ENCODE results near the gene WDR11. TPM values are rescaled to one million over a fixed set of nuclear protein-coding genes. Genes with fewer than 3 reads are reported as not detected.

The WDR11 gene
- polyA plus RNA-seq, 2 donors: 17.4 to 22.3 TPM

- Histone ChIP-seq H3K4me1 (ENCODE audit: control insufficient read depth in 2 of 2, insufficient read depth in 2 of 2, low read length in 1 of 2) (no peaks in the 10 kb centered on the region), H3K4me3 (ENCODE audit: low read depth in 1 of 2, low read length in 2 of 2) (no peak overlapping the region), H3K9me3 (ENCODE audit: control insufficient read depth in 2 of 2, insufficient read depth in 1 of 2, low read depth in 1 of 2, low read length in 1 of 2) (no peaks in the 10 kb centered on the region), H3K27me3 (ENCODE audit: control insufficient read depth in 1 of 2, insufficient read depth in 2 of 2, low read length in 2 of 2) (no peaks in the 10 kb centered on the region), H3K27ac (ENCODE audit: low read depth in 2 of 2, low read length in 1 of 2) (no peak overlapping the region), H3K36me3 (ENCODE audit: control insufficient read depth in 2 of 2, insufficient read depth in 2 of 2, low read length in 1 of 2) (no peaks in the 10 kb centered on the region)
- 75% methylated on average over 1 of the region's 1 CpG for WGBS, 2 donors
Observed at GRCh38 chr10:120841522-120842189, 9.5 kb upstream of the WDR11 start.

- no peaks in the 10 kb centered on the region for H3K27me3 ChIP-seq (ENCODE audit: control insufficient read depth in 1 of 2, insufficient read depth in 2 of 2, low read length in 2 of 2)
- peaks cover 0 to 4% of the 10 kb centered on the region in 2 donors for H3K4me1 ChIP-seq (ENCODE audit: control insufficient read depth in 2 of 2, insufficient read depth in 2 of 2, low read length in 1 of 2)
- no peaks in the 10 kb centered on the region for H3K9me3 ChIP-seq (ENCODE audit: control insufficient read depth in 2 of 2, insufficient read depth in 1 of 2, low read depth in 1 of 2, low read length in 1 of 2)
- H3K27ac ChIP-seq (ENCODE audit: low read depth in 2 of 2, low read length in 1 of 2): no peak overlapping the region
- H3K4me3 ChIP-seq (ENCODE audit: low read depth in 1 of 2, low read length in 2 of 2): no peak overlapping the region
- WGBS, 2 donors: 91 to 93% methylated on average over 2 of the region's 2 CpGs
- H3K36me3 ChIP-seq (ENCODE audit: control insufficient read depth in 2 of 2, insufficient read depth in 2 of 2, low read length in 1 of 2): peaks cover 0 to 3% of the 10 kb centered on the region in 2 donors
Observed at GRCh38 chr10:120854388-120854787, 3.2 kb downstream of the WDR11 start.

DNA sequence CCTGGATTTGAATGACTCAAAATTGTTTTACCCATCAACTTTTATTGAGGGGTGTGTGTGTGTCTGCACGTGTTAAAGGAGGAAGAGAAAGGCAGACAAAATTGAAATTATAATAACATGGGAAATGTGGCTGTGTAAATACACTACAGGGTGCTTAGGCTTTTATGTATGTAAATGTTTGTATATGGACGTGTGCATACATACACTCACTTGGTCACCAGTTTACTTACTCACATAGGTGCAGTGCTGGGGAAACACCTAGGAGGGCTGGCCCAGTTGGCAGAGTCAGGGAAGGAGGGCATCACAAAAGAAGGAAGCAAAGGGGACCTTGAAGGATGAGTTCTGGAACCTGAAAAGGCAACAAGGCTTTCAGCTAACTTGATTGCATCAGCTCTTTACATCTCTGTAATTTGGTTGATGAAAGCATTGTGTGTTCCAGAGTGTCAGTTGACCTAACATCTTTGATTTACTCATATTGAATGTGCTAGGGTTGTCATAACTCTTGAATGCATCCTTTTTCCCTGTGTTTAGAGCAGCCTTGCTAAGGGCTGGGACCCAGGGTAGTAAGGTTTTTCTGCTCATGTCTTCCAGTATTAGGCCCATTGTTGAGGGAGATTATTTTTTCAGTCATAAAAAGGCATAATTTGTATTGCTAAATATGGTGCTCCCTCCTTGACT, 10.2 kb downstream of the WDR11 start:
- Histone ChIP-seq H3K36me3 (ENCODE audit: control insufficient read depth in 2 of 2, insufficient read depth in 2 of 2, low read length in 1 of 2) (peaks cover 3% of the 10 kb centered on the region in 2 donors), H3K27ac (ENCODE audit: low read depth in 2 of 2, low read length in 1 of 2) (no peak overlapping the region), H3K4me1 (ENCODE audit: control insufficient read depth in 2 of 2, insufficient read depth in 2 of 2, low read length in 1 of 2) (no peaks in the 10 kb centered on the region), H3K27me3 (ENCODE audit: control insufficient read depth in 1 of 2, insufficient read depth in 2 of 2, low read length in 2 of 2) (no peaks in the 10 kb centered on the region), H3K9me3 (ENCODE audit: control insufficient read depth in 2 of 2, insufficient read depth in 1 of 2, low read depth in 1 of 2, low read length in 1 of 2) (no peaks in the 10 kb centered on the region), H3K4me3 (ENCODE audit: low read depth in 1 of 2, low read length in 2 of 2) (no peak overlapping the region)
- WGBS, 2 donors: 82 to 85% methylated on average over 2 of the region's 2 CpGs

DNA sequence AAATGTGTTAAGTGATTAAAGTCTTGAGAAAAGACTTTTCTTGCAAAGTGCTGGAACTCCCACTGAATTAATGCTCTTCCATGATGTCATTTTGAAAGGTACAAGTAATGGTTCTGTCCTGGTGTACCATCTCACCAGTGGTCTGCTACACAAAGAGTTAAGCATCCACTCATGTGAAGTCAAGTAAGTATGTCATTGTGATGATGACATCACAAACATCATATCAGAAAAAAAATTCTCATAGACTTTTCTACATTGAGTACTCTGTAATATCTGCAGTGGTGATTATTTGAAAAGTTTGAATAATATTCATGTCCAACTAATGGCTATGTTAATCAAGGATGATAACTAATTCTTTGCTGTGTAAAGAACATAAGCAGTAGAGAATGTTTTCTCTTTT, 22.6 kb downstream of the WDR11 start:
- Histone ChIP-seq H3K27me3 (ENCODE audit: control insufficient read depth in 1 of 2, insufficient read depth in 2 of 2, low read length in 2 of 2) (no peaks in the 10 kb centered on the region), H3K4me1 (ENCODE audit: control insufficient read depth in 2 of 2, insufficient read depth in 2 of 2, low read length in 1 of 2) (no peaks in the 10 kb centered on the region), H3K9me3 (ENCODE audit: control insufficient read depth in 2 of 2, insufficient read depth in 1 of 2, low read depth in 1 of 2, low read length in 1 of 2) (no peaks in the 10 kb centered on the region), H3K27ac (ENCODE audit: low read depth in 2 of 2, low read length in 1 of 2) (no peak overlapping the region), H3K4me3 (ENCODE audit: low read depth in 1 of 2, low read length in 2 of 2) (no peak overlapping the region), H3K36me3 (ENCODE audit: control insufficient read depth in 2 of 2, insufficient read depth in 2 of 2, low read length in 1 of 2) (peaks cover 0 to 5% of the 10 kb centered on the region in 2 donors)

DNA sequence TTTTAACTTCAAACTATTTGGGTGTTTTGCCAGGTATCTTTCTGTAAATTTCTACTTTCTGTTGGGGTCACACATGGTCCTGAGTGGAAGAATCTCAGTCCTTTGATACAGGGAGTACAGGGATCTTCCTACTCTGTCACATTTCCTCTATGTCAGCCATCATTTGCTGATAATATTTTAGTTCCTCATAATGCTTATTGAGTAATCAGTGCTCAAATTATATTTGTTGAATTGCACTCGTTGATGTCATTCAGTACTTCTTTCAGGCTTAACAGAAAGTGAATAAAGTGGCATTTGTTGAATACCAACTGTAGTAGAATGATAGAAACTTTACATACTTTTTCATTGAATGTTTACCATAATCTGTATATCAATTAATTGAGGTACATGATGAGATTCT, 31.9 kb downstream of the WDR11 start:
- Histone ChIP-seq H3K4me1 (ENCODE audit: control insufficient read depth in 2 of 2, insufficient read depth in 2 of 2, low read length in 1 of 2) (no peaks in the 10 kb centered on the region), H3K9me3 (ENCODE audit: control insufficient read depth in 2 of 2, insufficient read depth in 1 of 2, low read depth in 1 of 2, low read length in 1 of 2) (no peaks in the 10 kb centered on the region), H3K27ac (ENCODE audit: low read depth in 2 of 2, low read length in 1 of 2) (no peak overlapping the region), H3K4me3 (ENCODE audit: low read depth in 1 of 2, low read length in 2 of 2) (no peak overlapping the region), H3K27me3 (ENCODE audit: control insufficient read depth in 1 of 2, insufficient read depth in 2 of 2, low read length in 2 of 2) (no peaks in the 10 kb centered on the region), H3K36me3 (ENCODE audit: control insufficient read depth in 2 of 2, insufficient read depth in 2 of 2, low read length in 1 of 2) (peaks cover 3 to 6% of the 10 kb centered on the region in 2 donors)
- 85 to 89% methylated on average over 1 of the region's 1 CpG for WGBS, 2 donors

DNA sequence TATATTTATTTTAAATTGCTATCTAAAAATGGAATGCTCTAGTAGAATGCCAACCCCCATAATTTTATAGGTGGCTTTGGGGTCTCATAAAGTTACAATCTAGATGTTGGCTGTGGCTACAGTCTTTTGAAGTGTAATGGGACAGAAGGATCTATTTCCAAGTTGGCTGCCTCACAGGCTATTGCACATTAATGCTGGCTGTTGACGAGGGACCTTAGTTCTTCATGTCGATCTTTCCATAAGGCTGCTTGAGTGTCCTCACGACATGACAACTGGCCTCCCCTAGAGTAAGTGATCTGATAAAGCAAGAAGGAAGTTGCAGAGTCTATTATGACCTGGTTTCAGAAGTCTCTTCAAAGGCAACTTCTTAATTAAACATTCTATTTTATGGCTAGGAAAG, 36.3 kb downstream of the WDR11 start:
- H3K9me3 ChIP-seq (ENCODE audit: control insufficient read depth in 2 of 2, insufficient read depth in 1 of 2, low read depth in 1 of 2, low read length in 1 of 2): no peaks in the 10 kb centered on the region
- no peaks in the 10 kb centered on the region for H3K4me1 ChIP-seq (ENCODE audit: control insufficient read depth in 2 of 2, insufficient read depth in 2 of 2, low read length in 1 of 2)
- H3K36me3 ChIP-seq (ENCODE audit: control insufficient read depth in 2 of 2, insufficient read depth in 2 of 2, low read length in 1 of 2): peaks cover 3 to 15% of the 10 kb centered on the region in 2 donors
- no peak overlapping the region for H3K27ac ChIP-seq (ENCODE audit: low read depth in 2 of 2, low read length in 1 of 2)
- no peaks in the 10 kb centered on the region for H3K27me3 ChIP-seq (ENCODE audit: control insufficient read depth in 1 of 2, insufficient read depth in 2 of 2, low read length in 2 of 2)
- no peak overlapping the region for H3K4me3 ChIP-seq (ENCODE audit: low read depth in 1 of 2, low read length in 2 of 2)
- WGBS, 2 donors: 92 to 95% methylated on average over 3 of the region's 3 CpGs

DNA sequence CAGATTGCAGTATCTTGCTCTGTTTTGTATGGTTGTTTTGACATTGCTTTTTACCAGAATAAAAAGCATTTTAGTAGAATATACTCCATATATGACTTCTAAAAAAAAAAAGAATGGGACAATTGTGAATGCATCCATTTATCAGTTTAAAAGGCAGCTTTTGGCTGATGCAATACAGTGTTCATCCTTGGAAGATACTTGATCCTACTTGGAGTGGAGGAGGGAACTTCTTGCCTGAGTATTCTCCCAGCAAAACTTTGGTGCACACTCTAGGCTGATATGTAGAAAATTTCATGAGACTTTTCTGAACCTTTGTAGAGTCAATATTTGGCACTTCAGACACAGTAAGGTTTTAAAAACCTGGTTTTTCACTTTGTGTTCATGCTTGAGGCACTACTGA, 40.2 kb downstream of the WDR11 start:
- Histone ChIP-seq H3K9me3 (ENCODE audit: control insufficient read depth in 2 of 2, insufficient read depth in 1 of 2, low read depth in 1 of 2, low read length in 1 of 2) (no peaks in the 10 kb centered on the region), H3K27ac (ENCODE audit: low read depth in 2 of 2, low read length in 1 of 2) (no peak overlapping the region), H3K36me3 (ENCODE audit: control insufficient read depth in 2 of 2, insufficient read depth in 2 of 2, low read length in 1 of 2) (peaks cover 3 to 8% of the 10 kb centered on the region in 2 donors), H3K27me3 (ENCODE audit: control insufficient read depth in 1 of 2, insufficient read depth in 2 of 2, low read length in 2 of 2) (no peaks in the 10 kb centered on the region), H3K4me1 (ENCODE audit: control insufficient read depth in 2 of 2, insufficient read depth in 2 of 2, low read length in 1 of 2) (no peaks in the 10 kb centered on the region), H3K4me3 (ENCODE audit: low read depth in 1 of 2, low read length in 2 of 2) (no peak overlapping the region)

GRCh38 chr10:120894556-120894955, 43.4 kb downstream of the WDR11 start:
- Histone ChIP-seq H3K9me3 (ENCODE audit: control insufficient read depth in 2 of 2, insufficient read depth in 1 of 2, low read depth in 1 of 2, low read length in 1 of 2) (no peaks in the 10 kb centered on the region), H3K27me3 (ENCODE audit: control insufficient read depth in 1 of 2, insufficient read depth in 2 of 2, low read length in 2 of 2) (no peaks in the 10 kb centered on the region), H3K4me3 (ENCODE audit: low read depth in 1 of 2, low read length in 2 of 2) (no peak overlapping the region), H3K4me1 (ENCODE audit: control insufficient read depth in 2 of 2, insufficient read depth in 2 of 2, low read length in 1 of 2) (no peaks in the 10 kb centered on the region), H3K36me3 (ENCODE audit: control insufficient read depth in 2 of 2, insufficient read depth in 2 of 2, low read length in 1 of 2) (peaks cover 0 to 8% of the 10 kb centered on the region in 2 donors), H3K27ac (ENCODE audit: low read depth in 2 of 2, low read length in 1 of 2) (no peak overlapping the region)
- WGBS, 2 donors: 91 to 93% methylated on average over 1 of the region's 1 CpG

DNA sequence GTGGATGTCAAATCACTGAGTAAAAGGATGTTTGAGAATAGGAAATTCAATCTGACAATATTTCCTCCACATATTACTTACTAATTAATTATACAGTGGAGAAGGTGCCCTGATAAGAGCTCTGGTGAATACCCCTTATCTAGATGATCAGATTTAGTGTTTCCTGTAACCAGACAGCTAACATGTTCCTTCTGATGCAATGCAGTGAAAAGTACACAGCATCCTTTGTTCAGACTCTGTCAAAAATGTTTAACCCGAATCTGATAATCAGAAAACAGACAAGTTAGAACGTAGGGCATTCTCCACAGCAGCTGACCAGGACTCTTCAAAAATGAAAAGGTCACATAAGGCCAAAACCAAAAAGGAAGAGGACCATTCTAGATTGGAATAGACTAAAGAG, 46.2 kb downstream of the WDR11 start:
- Histone ChIP-seq H3K27ac (ENCODE audit: low read depth in 2 of 2, low read length in 1 of 2) (no peak overlapping the region), H3K27me3 (ENCODE audit: control insufficient read depth in 1 of 2, insufficient read depth in 2 of 2, low read length in 2 of 2) (no peaks in the 10 kb centered on the region), H3K4me3 (ENCODE audit: low read depth in 1 of 2, low read length in 2 of 2) (no peak overlapping the region), H3K36me3 (ENCODE audit: control insufficient read depth in 2 of 2, insufficient read depth in 2 of 2, low read length in 1 of 2) (peaks cover 6% of the 10 kb centered on the region in 2 donors), H3K9me3 (ENCODE audit: control insufficient read depth in 2 of 2, insufficient read depth in 1 of 2, low read depth in 1 of 2, low read length in 1 of 2) (no peaks in the 10 kb centered on the region), H3K4me1 (ENCODE audit: control insufficient read depth in 2 of 2, insufficient read depth in 2 of 2, low read length in 1 of 2) (no peaks in the 10 kb centered on the region)
- 61 to 69% methylated on average over 2 of the region's 2 CpGs for WGBS, 2 donors

DNA sequence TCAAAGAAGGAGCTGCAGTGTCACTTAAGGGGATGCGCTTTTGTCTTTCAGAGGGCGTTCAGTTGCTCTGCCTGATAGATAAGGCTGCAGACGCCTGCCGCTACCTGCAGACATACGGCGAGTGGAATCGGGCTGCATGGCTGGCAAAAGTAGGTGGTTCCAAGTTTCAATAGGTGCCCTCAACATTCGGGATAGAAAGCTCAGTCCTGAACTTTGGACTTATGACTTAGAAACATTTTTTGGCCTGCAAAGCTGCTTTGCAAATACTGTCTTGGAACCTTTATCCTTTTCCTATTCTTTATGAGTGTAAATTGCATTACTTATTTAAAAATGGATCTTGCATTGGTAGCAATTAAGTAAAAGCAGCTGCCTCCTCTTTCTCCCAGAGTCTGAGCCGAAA, 54.1 kb downstream of the WDR11 start:
- no peak overlapping the region for H3K27ac ChIP-seq (ENCODE audit: low read depth in 2 of 2, low read length in 1 of 2)
- 91 to 94% methylated on average over 9 of the region's 9 CpGs for WGBS, 2 donors
- H3K4me1 ChIP-seq (ENCODE audit: control insufficient read depth in 2 of 2, insufficient read depth in 2 of 2, low read length in 1 of 2): no peaks in the 10 kb centered on the region
- H3K9me3 ChIP-seq (ENCODE audit: control insufficient read depth in 2 of 2, insufficient read depth in 1 of 2, low read depth in 1 of 2, low read length in 1 of 2): peaks cover 0 to 6% of the 10 kb centered on the region in 2 donors
- H3K36me3 ChIP-seq (ENCODE audit: control insufficient read depth in 2 of 2, insufficient read depth in 2 of 2, low read length in 1 of 2): peaks cover 31 to 41% of the 10 kb centered on the region in 2 donors
- no peaks in the 10 kb centered on the region for H3K27me3 ChIP-seq (ENCODE audit: control insufficient read depth in 1 of 2, insufficient read depth in 2 of 2, low read length in 2 of 2)
- no peak overlapping the region for H3K4me3 ChIP-seq (ENCODE audit: low read depth in 1 of 2, low read length in 2 of 2)
